ENCODE results near the gene FHOD1. TPM values are rescaled to one million over a fixed set of nuclear protein-coding genes. Genes with fewer than 3 reads are reported as not detected.

FHOD1 gene
- total RNA-seq, 2 experiments from 2014 or later: 102 to 105 TPM

GRCh38 chr16:67240506-67240905 is 6.8 kb downstream of the FHOD1 start:
- CTCF ChIA-PET: interaction anchor here (1.2 kb wide), 1 partner anchor 85 kb away, joined by 4 read pairs; no protein-coding TSS in a partner anchor
- Mint-ChIP-seq H3K4me3 (no peak overlapping the region), H3K4me1 (ENCODE audit: low read depth) (peaks cover 33% of the 10 kb centered on the region), H3K9me3 (no peaks in the 10 kb centered on the region), H3K36me3 (ENCODE audit: low read depth) (peaks cover 24% of the 10 kb centered on the region), H3K27me3 (no peaks in the 10 kb centered on the region), H3K27ac (no peak overlapping the region)
- intact Hi-C loops (cut with micrococcal nuclease): no loop called here
- DNase-seq (no peak), ATAC-seq (no peak)
- POLR2A ChIA-PET: interaction anchor here (5.8 kb wide), 1 partner anchor 14 kb away, joined by 39 read pairs; the partner anchor contains the start of gene TMEM208
- TF ChIP-seq CTCF (IDR thresholded peaks at IDR 0.05): no peak

GRCh38 chr16:67238806-67239470 is 8.3 kb downstream of the FHOD1 start:
- H3K9me3 Mint-ChIP-seq: no peaks in the 10 kb centered on the region

GRCh38 chr16:67238278-67238575 is 9.1 kb downstream of the FHOD1 start:
- H3K4me1 Mint-ChIP-seq (ENCODE audit: low read depth): peaks cover 13% of the 10 kb centered on the region
- TF ChIP-seq CTCF (IDR thresholded peaks at IDR 0.05): no peak
- no peak for DNase-seq
- intact Hi-C loops (cut with micrococcal nuclease): no loop called here
- ChIA-PET POLR2A (interaction anchor here (0.5 to 5.8 kb wide), 5 partner anchors 9 to 64 kb away, joined by 3 to 39 read pairs (median 6); partner anchors contain the start of genes FHOD1, SLC9A5 and TMEM208), CTCF (interaction anchor here (1.5 to 1.8 kb wide), 2 partner anchors 11 to 53 kb away, joined by 4 to 6 read pairs; partner anchors contain the start of gene TMEM208)
- H3K27ac Mint-ChIP-seq: no peak overlapping the region
- no peaks in the 10 kb centered on the region for H3K9me3 Mint-ChIP-seq
- peaks cover 27% of the 10 kb centered on the region for H3K36me3 Mint-ChIP-seq (ENCODE audit: low read depth)
- no peak overlapping the region for H3K4me3 Mint-ChIP-seq
- no peak for ATAC-seq
- no peaks in the 10 kb centered on the region for H3K27me3 Mint-ChIP-seq

More at GRCh38 chr16:67238806-67239470, 8.3 kb downstream of the FHOD1 start:
- POLR2A ChIA-PET: interaction anchor here (0.8 to 5.8 kb wide), 3 partner anchors 9 to 12 kb away, joined by 3 to 39 read pairs (median 6); partner anchors contain the start of genes SLC9A5 and TMEM208
- Mint-ChIP-seq H3K36me3 (ENCODE audit: low read depth) (peaks cover 23% of the 10 kb centered on the region), H3K4me3 (no peak overlapping the region), H3K27me3 (no peaks in the 10 kb centered on the region), H3K4me1 (ENCODE audit: low read depth) (peaks cover 19% of the 10 kb centered on the region), H3K27ac (no peak overlapping the region)
- DNase-seq (no peak), ATAC-seq (no peak)
- CTCF ChIA-PET: interaction anchor here (0.7 to 1.8 kb wide), 3 partner anchors 8 to 54 kb away, joined by 3 to 6 read pairs (median 4); partner anchors contain the start of genes FHOD1 and TMEM208
- TF ChIP-seq CTCF (IDR thresholded peaks at IDR 0.05): no peak
- intact Hi-C loops (cut with micrococcal nuclease): no loop called here

- ChIA-PET POLR2A (interaction anchor here (0.5 to 5.8 kb wide), 4 partner anchors 8 to 63 kb away, joined by 3 to 39 read pairs (median 6); partner anchors contain the start of genes FHOD1 and TMEM208), CTCF (interaction anchor here (1.5 kb wide), 1 partner anchor 52 kb away, joined by 4 read pairs; no protein-coding TSS in a partner anchor)
- no peak overlapping the region for H3K27ac Mint-ChIP-seq
- intact Hi-C loops (cut with micrococcal nuclease): no loop called here
- ATAC-seq (no peak), DNase-seq (no peak)
- H3K27me3 Mint-ChIP-seq: no peaks in the 10 kb centered on the region
- H3K9me3 Mint-ChIP-seq: no peaks in the 10 kb centered on the region
- TF ChIP-seq CTCF (IDR thresholded peaks at IDR 0.05): no peak
- peaks cover 12% of the 10 kb centered on the region for H3K4me1 Mint-ChIP-seq (ENCODE audit: low read depth)
- peaks cover 28% of the 10 kb centered on the region for H3K36me3 Mint-ChIP-seq (ENCODE audit: low read depth)
- H3K4me3 Mint-ChIP-seq: no peak overlapping the region
These were observed 9.6 kb downstream of the FHOD1 start for GRCh38 chr16:67237396-67238277.

Data from activated CD8-positive, alpha-beta T cell treated with anti-CD3 and anti-CD28 coated beads for 36 hours (primary cell).